Measurements from ENCODE around the gene TENT5A.

The TENT5A gene

GRCh38 chr6:81720427-81720826 is 32.1 kb downstream of the TENT5A start:
- DNase-seq (ENCODE audit: insufficient read length, low spot score) (no peak), FAIRE-seq (no peak)

- FAIRE-seq = no peak
- no peak for DNase-seq (ENCODE audit: insufficient read length, low spot score)
Measured at GRCh38 chr6:81718126-81718525, 34.4 kb downstream of the TENT5A start.

GRCh38 chr6:81714684-81715083 is 37.8 kb downstream of the TENT5A start:
- DNase-seq (ENCODE audit: insufficient read length, low spot score) (no peak), FAIRE-seq (no peak)

GRCh38 chr6:81713205-81713604 is 39.3 kb downstream of the TENT5A start:
- FAIRE-seq (no peak), DNase-seq (ENCODE audit: insufficient read length, low spot score) (no peak)

GRCh38 chr6:81708113-81708699 is 44.3 kb downstream of the TENT5A start:
- DNase-seq (ENCODE audit: insufficient read length, low spot score) (no peak), FAIRE-seq (no peak)

GRCh38 chr6:81704700-81705099 is 47.8 kb downstream of the TENT5A start:
- no peak for FAIRE-seq
- DNase-seq (ENCODE audit: insufficient read length, low spot score) = no peak

- DNase-seq (ENCODE audit: insufficient read length, low spot score) (no peak), FAIRE-seq (no peak)
Measured at GRCh38 chr6:81700414-81700813, 52.1 kb downstream of the TENT5A start.

GRCh38 chr6:81697559-81697958 is 54.9 kb downstream of the TENT5A start:
- no peak for DNase-seq (ENCODE audit: insufficient read length, low spot score)
- FAIRE-seq = no peak

GRCh38 chr6:81696524-81696923 is 56.0 kb downstream of the TENT5A start:
- no peak for DNase-seq (ENCODE audit: insufficient read length, low spot score)
- FAIRE-seq = no peak

Data from HTR-8/SVneo (cell line).